HTR-8/SVneo (cell line): Measurements from ENCODE around the gene RTEL1.
"Not testable (repeated sequence)": the region's sequence is repeated elsewhere in the genome, so short reads cannot be mapped to it uniquely, and the experiment has no call there.

Experiments used
- DNase-seq: peaks from one replicate; pipeline ENCODE4 v3.0.0; 2011; ENCODE audit warnings: low spot score, mixed read lengths; ENCODE audit not compliant: insufficient read length
- FAIRE-seq: peaks from 2 replicates; lab custom pipeline; 2011; peaks lifted over from hg19 to GRCh38; lab: Jason Lieb, UNC

Gene RTEL1

DNA sequence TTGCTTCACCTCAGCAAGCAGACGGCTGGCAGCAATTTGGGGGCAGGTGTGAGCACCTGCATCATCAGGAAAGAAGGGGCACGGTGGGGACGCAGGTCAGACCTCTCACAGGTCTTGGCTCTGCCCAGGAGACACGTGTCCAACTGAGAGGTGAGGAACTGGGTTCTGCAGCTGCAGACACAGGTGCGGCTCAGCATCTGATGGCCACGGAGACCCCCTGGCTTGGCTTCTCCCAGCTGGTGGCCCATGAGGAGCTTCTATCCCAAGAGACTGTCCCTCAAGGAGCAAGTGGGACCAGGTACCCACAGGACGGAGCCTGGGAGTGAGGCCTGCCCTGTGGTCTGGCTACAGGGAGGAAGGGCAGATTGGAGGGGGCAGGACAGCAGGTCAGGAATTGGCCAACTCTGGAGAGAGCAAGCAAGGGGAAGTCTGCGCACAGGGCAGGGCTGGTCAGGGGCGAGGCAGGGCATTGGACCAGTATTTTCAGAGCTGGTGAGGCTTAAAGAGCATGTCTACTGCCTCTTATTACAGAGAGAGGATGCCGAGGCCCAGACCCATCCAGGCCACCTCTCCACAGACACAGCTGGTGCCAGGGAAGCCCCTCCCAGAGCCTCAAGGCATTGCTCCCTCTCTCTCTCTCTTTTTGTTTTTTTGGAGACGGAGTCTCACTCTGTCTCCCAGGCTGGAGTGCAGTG is 9.1 kb upstream of the RTEL1 start:
- DNase-seq, result no peak
- peak; percentile 77 for FAIRE-seq

DNA sequence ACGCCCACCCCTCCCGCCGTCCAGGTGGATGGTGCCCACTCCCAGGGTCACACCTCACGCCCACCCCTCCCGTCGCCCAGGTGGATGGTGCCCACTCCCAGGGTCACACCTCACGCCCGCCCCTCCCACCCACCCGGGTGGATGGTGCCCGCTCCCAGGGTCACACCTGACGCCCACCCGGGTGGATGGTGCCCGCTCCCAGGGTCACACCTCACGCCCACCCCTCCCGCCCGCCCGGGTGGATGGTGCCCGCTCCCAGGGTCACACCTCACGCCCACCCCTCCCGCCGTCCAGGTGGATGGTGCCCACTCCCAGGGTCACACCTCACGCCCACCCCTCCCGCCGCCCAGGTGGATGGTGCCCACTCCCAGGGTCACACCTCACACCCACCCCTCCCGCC is 7.6 kb upstream of the RTEL1 start:
- not testable (repeated sequence) for FAIRE-seq, DNase-seq

GRCh38 chr20:63651942-63652191 is 6.2 kb upstream of the RTEL1 start:
- FAIRE-seq (no peak), DNase-seq (no peak)

- FAIRE-seq, result no peak
- peak; percentile 88 for DNase-seq
Measured at GRCh38 chr20:63652192-63652980, 5.7 kb upstream of the RTEL1 start.

DNA sequence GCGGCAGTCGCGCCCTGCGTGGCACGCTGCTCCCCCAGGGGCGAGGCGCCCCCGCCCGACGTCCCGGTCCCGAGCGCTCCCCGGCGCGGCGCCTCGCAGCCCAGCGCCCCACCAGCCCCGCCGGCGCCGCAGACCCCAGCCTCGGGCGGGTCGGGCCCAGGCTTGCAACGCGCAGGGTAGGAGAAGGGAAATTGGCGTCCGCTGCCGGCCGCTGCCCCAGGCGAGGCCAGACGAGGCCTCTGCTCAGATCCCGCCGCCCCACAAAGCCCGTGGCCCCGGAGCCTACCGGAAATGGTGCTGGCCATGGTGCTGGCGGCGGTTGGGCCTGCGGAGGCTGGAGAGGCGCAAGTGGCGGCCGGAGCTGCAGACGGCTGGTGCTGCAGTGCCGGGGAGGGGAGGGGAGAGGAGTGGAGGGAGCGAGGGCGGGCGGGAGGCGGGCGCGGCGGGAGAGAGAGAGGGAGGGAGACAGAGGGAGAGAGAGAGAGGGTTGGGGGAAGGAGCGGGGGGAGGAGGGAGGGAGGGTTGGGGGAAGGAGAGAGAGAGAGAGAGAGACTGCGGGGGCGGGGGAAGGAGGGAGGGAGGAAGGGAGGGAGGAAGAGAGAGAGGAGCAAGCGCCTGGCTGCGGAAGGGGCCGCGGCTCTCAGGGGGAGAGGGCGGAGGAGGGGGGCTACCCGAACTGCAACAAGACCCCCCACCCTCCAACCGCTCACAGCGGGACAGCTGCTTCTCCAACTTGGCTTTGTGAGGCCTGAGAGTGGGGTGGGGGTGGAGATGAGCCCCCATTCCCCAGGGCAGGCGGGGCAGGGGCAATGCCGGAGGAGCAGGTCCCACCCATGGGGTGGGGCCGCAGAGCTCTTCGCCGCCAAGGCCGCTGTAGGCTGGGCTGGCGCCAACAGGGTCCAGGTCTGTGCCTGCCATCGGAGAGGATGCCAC is 4.8 kb upstream of the RTEL1 start, which contains the start of gene STMN3:
STMN3 (minus strand) TSS at position 384 of the 933 bp plus-strand sequence; CDS start at position 305, 79 bp downstream.
- FAIRE-seq, result peak; percentile 94
- DNase-seq, result peak; percentile 97

- no peak for FAIRE-seq
- no peak for DNase-seq
Measured at GRCh38 chr20:63653974-63654668, 4.0 kb upstream of the RTEL1 start.

DNA sequence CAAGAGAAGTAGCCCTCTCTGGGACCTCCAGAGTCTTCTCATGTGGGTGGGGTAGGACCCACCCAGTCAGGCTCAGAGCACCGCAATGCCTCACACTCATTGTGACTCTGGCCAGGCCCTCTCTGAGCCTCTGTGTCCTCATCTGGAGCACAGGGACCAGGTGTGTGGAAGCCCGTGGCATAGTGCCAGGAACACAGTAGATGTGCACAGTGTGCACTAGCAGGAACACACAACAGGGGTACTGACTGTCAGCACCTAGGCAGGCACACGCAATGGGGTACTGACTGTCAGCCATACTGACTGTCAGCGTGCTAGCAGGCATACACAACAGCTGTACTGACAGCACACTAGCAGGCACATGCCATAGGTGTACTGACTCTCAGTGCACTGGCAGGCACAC is 2.9 kb upstream of the RTEL1 start:
- peak; percentile 92 for FAIRE-seq
- DNase-seq, result no peak

- no peak for DNase-seq
Measured at GRCh38 chr20:63656451-63656850, 1.7 kb upstream of the RTEL1 start.

DNA sequence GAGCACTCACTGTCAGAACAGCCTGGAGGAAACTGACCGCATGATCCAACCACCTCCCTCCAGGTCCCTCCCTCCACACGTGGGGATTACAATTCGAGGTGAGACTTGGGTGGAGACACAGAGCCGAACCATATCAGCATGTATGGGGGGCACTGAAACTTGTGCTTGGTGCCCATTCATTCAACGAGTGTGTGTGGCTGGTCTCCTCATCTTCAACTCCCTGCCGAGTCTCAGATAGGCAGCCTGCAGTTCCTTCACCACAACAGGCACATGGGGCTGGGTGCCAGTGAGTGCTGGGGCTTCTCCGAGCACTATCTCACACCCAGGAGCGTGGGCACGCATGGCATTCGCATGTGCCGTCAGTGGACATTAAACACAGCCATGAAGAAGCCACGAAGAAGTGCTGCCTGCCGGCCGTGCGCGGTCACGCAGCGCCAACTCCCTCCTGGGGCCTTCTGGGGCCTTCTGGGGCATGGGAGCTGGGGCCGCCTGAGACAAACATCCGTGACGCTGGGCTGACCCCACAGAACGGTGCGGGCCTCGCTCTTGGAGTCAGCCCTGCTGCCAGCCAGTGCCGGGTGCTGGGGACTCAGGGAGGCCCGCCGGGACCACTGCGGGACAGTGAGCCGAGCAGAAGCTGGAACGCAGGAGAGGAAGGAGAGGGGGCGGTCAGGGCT is 714 bp upstream of the RTEL1 start:
- FAIRE-seq (no peak), DNase-seq (no peak)

More at GRCh38 chr20:63656451-63656850, 1.7 kb upstream of the RTEL1 start:
- no peak for FAIRE-seq

DNA sequence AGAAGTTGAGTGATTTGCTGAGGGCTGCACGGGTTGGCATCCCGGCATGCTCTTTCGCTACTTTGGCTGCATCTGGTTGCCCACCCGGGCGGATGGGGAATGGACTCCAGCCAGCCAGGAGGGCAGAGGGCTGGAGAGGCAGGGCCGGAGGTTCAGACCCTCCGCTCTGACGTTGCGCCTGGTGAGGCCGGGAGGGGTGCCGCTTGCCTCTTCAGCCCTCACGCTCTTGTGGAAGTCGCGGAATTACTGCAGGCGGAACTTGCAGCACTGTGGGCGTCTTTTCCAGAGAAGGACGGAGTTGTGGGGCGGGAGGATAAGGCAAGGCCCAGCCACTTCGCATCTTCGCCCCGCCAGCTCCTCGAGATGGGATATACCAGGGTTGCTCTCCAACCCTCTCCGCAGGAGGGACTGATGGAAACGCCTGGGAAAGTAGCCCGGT is 656 bp downstream of the RTEL1 start:
- FAIRE-seq (peak; percentile 9), DNase-seq (no peak)

GRCh38 chr20:63659370-63659769 is 1.3 kb downstream of the RTEL1 start:
- FAIRE-seq (peak; percentile 80), DNase-seq (no peak)

DNA sequence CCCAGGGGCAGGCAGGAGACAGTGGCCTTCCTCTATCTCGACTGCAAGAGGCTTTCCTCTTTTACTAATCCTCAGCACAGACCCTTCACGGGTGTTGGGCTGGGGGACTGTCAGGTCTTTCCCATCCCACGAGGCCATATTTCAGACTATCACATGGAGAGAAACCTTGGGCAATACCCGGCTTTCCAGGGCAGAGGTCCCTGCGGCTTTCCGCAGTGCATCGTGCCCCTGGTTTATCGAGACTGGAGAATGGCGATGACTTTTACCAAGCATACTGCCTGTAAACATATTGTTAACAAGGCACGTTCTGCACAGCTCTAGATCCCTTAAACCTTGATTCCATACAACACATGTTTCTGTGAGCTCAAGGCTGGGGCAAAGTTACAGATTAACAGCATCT is 2.1 kb downstream of the RTEL1 start:
- DNase-seq, FAIRE-seq: not testable (repeated sequence)

GRCh38 chr20:63660622-63661021 is 2.5 kb downstream of the RTEL1 start:
- DNase-seq (no peak), FAIRE-seq (no peak)

GRCh38 chr20:63661108-63661507 is 3.0 kb downstream of the RTEL1 start:
- DNase-seq, result no peak
- no peak for FAIRE-seq

DNA sequence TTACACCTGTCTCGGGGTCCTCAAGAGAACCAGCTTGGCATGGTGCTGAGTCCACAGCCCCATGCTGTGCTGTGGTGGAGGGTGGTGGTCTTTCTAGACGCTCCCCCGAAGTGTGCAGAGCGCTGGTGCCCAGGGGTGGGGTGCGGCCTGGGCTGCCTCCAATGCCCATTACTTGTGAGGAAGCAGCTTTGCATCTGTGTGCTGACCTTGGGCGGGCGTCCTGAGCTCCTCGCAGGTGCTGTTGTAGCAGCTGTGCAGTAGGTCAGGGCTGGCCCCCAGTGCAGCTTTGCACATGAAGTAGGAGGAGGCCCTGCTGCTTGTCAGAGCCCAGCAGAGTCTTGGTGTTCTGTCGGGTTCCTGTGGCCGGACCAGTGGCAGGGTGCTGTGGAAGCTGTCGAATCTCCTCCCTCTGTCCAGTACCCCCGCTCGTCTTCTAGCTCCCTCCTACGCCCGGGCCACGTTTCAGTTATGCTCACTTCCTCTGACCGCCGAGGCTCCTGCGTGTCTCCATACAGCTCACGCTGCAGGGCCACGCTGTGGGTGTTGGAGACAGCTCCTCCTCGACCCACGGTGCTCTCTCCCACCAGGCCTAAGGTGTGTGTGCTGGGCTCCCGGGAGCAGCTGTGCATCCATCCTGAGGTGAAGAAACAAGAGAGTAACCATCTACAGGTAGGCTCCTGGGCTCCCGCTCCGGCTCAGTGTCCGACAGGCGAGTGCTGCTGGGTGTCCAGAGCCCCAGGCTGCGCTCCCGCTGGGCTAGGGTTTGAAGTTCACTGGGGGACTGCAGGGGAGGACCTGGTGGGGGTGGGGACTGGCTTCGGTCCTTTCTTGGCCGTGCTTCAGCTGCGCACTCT is 4.1 kb downstream of the RTEL1 start:
- no peak for FAIRE-seq
- no peak for DNase-seq

DNA sequence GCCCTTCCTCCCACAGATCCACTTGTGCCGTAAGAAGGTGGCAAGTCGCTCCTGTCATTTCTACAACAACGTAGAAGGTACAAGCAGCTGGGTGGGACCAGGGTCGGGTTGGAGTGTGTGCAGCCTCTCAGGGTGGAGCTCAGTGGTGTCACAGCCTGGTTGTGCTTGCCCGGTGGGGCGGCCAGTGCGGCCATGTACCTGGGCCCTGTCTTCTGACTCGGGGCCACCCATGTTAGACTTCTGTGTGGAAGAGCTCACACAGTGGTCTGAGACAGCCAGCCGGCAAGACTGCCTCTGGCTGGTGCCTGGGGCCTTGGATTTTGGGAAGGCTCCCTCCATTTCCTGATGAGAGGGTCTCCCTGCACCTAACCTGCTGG is 4.7 kb downstream of the RTEL1 start:
- no peak for DNase-seq
- no peak for FAIRE-seq

GRCh38 chr20:63663332-63664066 is 5.4 kb downstream of the RTEL1 start:
- FAIRE-seq (no peak), DNase-seq (no peak)
